Calu3 (cell line): ENCODE results near the gene SCAMP2. TPM values are rescaled to one million over a fixed set of nuclear protein-coding genes. Genes with fewer than 3 reads are reported as not detected.

ENCODE experiments used
- BruUV-seq: library from RNA; stranded (reverse); fragments of 400-500 nt; replicated peaks from 2 replicates; lab custom pipeline; 2021; lab: Mats Ljungman, UMichigan
- CTCF ChIA-PET: fragments of 300-600 bp; sonication (Branson Sonifier 250); formaldehyde crosslinking; loops from one replicate; lab custom pipeline; 2022; ENCODE audit warnings: antibody characterized with exemption; lab: Charles Lee
- DNase-seq: peaks from one replicate; pipeline ENCODE4 v3.0.0; 2022
- H3K27ac Mint-ChIP-seq: one replicate; pipeline ENCODE4 v1.8.0; 2022; ENCODE audit warnings: mixed read lengths; ENCODE audit not compliant: unreplicated experiment
- H3K27me3 Mint-ChIP-seq: one replicate; pipeline ENCODE4 v1.8.0; 2022; ENCODE audit warnings: mixed read lengths; ENCODE audit not compliant: unreplicated experiment
- H3K36me3 Mint-ChIP-seq: one replicate; pipeline ENCODE4 v1.8.0; 2022; ENCODE audit warnings: mild to moderate bottlenecking, moderate library complexity, mixed read lengths; ENCODE audit not compliant: insufficient read depth, unreplicated experiment
- H3K4me1 Mint-ChIP-seq: one replicate; pipeline ENCODE4 v1.8.0; 2022; ENCODE audit warnings: mild to moderate bottlenecking, low read depth, mixed read lengths; ENCODE audit not compliant: unreplicated experiment
- H3K4me3 Mint-ChIP-seq: one replicate; pipeline ENCODE4 v1.8.0; 2022; ENCODE audit warnings: mild to moderate bottlenecking, low read depth, moderate library complexity, mixed read lengths; ENCODE audit not compliant: unreplicated experiment
- H3K9me3 Mint-ChIP-seq: one replicate; pipeline ENCODE4 v1.8.0; 2022; ENCODE audit warnings: low read depth, mixed read lengths; ENCODE audit not compliant: unreplicated experiment
- intact Hi-C: fragments of 100-400 bp; cut with micrococcal nuclease; formaldehyde crosslinking; loops from one replicate; pipeline ENCODE4 v1.10.0; 2022; ENCODE audit not compliant: unreplicated experiment
- total RNA-seq: library from RNA; stranded (reverse); gene quantifications from 2 replicates; pipeline ENCODE4 v1.2.3, GENCODE V29; 2022
- TF ChIP-seq, protein P1 (sequence below): fragments of 200-600 bp; IDR thresholded peaks from one replicate; pipeline ENCODE4 v1.8.0; 2022; ENCODE audit warnings: antibody characterized with exemption; ENCODE audit not compliant: unreplicated experiment

SCAMP2 gene
- total RNA-seq, 1 experiment from 2014 or later: 114 TPM

DNA sequence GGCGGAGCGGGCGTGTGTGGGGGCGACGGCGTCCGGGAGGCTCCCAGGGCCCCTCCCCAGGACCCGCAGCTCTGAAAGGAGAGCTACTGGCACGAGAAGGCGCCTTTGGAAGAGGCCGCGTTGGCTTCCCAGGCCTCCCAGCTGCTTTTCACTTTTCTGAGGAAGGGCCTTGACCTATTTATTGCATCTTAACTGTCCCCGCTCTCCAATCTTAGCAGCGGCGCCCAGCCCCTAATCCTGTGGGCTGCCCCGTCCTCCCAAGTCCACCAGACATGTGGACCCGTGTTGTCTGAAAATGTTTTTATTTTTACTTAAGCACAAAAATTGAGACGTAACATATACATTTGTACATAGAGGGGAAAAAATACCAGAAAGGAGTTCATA is 29.7 kb downstream of the SCAMP2 start:
- TF ChIP-seq, protein P1, sequence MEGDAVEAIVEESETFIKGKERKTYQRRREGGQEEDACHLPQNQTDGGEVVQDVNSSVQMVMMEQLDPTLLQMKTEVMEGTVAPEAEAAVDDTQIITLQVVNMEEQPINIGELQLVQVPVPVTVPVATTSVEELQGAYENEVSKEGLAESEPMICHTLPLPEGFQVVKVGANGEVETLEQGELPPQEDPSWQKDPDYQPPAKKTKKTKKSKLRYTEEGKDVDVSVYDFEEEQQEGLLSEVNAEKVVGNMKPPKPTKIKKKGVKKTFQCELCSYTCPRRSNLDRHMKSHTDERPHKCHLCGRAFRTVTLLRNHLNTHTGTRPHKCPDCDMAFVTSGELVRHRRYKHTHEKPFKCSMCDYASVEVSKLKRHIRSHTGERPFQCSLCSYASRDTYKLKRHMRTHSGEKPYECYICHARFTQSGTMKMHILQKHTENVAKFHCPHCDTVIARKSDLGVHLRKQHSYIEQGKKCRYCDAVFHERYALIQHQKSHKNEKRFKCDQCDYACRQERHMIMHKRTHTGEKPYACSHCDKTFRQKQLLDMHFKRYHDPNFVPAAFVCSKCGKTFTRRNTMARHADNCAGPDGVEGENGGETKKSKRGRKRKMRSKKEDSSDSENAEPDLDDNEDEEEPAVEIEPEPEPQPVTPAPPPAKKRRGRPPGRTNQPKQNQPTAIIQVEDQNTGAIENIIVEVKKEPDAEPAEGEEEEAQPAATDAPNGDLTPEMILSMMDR: no peak
- CTCF ChIA-PET: interaction anchor here (0.9 to 1.9 kb wide), 4 partner anchors 14 to 180 kb away, joined by 3 to 9 read pairs (median 4); partner anchors contain the start of gene PPCDC
- Mint-ChIP-seq H3K4me3 (peak overlapping the region; percentile 80), H3K27me3 (no peaks in the 10 kb centered on the region), H3K36me3 (peaks cover 60% of the 10 kb centered on the region), H3K27ac (peak overlapping the region; percentile 52), H3K4me1 (no peaks in the 10 kb centered on the region), H3K9me3 (no peaks in the 10 kb centered on the region)
- intact Hi-C loops: no loop called here
- BruUV-seq: TSS peak; percentile 82
- DNase-seq: no peak

DNA sequence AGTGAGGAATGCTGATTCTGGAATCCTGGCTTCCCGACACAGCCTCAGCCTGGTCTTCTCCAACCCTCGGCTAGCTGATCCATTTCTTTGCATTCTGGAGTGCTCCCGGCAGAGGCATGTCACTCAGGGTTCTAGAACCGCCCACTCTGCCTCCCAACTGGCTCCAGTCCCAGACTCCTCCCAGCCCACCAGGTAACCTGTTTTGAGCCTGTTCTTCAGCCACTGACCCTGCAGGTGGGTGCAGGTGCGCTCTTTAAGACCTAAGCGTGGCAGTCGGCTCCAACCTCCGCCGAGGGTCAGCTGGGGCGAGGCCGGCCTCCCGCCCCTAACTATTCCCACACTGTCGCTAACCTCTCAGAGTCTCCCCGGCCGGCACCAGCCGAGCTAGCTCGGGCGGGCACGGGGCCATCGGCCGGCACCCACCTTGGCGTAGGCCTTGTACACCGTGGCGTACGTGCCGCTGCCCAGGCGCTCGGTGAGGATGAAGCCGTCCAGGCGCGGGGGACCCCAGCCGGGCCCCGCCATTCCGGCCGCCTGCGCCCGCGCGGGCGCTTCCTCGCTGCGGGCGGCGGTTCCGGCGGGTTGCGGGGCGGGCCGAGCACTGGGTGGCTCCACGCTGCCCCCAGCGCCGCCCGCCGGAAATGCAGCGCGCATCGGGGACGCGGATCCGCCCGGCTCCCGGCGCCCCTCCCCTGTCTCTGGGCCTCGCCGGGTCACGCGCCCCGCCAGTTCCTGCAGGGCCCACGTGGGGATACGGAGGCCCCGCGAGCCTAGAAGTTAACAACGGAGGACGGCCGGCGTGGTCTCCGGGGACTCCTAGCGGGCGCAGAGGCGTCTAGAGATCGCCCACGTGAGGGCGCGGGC is 30.4 kb downstream of the SCAMP2 start, which contains the start of gene ULK3:
TSS of gene ULK3 (minus strand) at position 576 of the 864 bp plus-strand sequence. CDS start at position 525, 51 bp downstream.
- TF ChIP-seq, protein P1: peak; percentile 88
- Mint-ChIP-seq H3K4me3 (peak within 1 kb of the TSS; percentile 80), H3K4me1 (no peaks in the 10 kb centered on the region), H3K27ac (peak within 1 kb of the TSS; percentile 52), H3K9me3 (no peaks in the 10 kb centered on the region), H3K36me3 (peaks cover 55% of the 10 kb centered on the region), H3K27me3 (no peaks in the 10 kb centered on the region)
- intact Hi-C loops: no loop called here
- CTCF ChIA-PET: interaction anchor here (0.6 to 1.9 kb wide), 8 partner anchors 14 to 181 kb away, joined by 3 to 9 read pairs (median 3); partner anchors contain the start of gene PPCDC
- DNase-seq: peak; percentile 96
- BruUV-seq: no TSS peak

DNA sequence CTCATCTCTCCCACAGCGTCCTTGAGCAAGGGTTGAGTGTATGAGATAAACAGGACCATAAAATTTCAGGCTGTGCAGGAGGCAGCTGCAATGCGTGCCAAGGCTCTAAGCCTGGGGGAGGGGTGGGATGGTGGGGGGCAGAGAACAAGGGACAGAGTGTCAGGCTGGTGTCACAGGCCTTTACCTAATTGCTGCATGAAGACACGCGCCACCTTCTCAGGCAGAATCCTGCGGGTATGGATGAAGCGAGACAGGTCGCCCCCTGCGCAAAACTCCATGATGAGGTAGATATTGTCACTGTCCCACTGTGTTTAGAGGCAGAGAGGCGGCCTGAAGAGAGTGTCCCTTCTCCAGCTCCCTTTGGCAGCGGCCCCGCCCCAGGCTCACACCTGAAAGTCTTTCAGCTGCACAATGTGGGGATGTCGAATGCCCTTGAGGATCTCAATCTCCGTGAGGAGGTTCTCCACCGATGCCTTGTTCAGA is 31.2 kb downstream of the SCAMP2 start:
- DNase-seq: no peak
- TF ChIP-seq, protein P1: no peak
- Mint-ChIP-seq H3K4me3 (peak overlapping the region; percentile 80), H3K4me1 (no peaks in the 10 kb centered on the region), H3K9me3 (no peaks in the 10 kb centered on the region), H3K27me3 (no peaks in the 10 kb centered on the region), H3K36me3 (peaks cover 46% of the 10 kb centered on the region), H3K27ac (peak overlapping the region; percentile 52)
- CTCF ChIA-PET: interaction anchor here (0.5 to 1.9 kb wide), 5 partner anchors 15 to 73 kb away, joined by 3 to 9 read pairs (median 4); no protein-coding TSS in a partner anchor
- intact Hi-C loops: no loop called here
- BruUV-seq: TSS peak; percentile 16

DNA sequence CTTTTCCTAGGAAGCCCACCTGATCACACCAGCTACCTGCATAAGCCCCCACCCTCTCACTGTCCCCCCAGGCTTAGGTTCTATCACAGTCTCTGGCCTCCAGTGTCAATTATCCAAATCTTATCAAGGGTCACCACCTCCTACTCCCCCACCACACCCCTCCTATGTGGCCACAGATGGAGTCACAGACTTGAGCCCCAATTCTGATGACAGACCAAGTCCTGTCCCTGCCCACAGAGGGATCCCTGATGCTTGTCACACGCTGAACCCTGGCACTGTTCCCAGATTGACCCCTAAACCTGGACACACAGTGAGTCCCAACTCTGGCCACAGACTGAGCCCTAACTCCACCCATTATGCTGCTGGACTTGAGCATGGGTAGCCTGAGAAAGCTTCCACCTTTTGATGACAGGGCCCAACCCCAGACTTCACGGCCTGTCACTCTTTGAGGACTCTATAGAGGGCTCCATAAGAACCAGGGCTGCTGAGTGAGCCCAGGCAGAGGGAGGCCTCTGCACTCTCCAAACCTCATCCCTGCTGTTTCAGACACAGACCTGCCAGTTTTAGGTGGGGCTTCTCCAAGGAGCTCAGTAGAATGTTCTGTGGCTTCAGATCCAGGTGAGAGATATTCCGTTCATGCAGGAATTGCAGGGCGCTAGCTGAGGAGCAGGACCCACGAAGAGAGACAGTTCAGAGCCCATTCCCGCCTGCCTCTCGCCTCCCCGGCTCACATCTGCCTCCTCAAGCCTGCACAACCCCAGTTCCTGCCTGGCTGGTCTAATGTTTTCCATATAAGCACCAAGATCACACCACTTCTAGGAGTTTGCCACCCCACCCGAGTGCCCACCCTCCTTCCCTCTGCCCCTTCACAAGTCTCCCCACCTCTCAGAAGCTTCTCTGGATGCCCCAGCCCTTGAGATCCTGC is 32.1 kb downstream of the SCAMP2 start:
- TF ChIP-seq, protein P1: no peak

More for the DNA sequence above, 32.1 kb downstream of the SCAMP2 start:
- peaks cover 39% of the 10 kb centered on the region for H3K36me3 Mint-ChIP-seq
- H3K4me1 Mint-ChIP-seq: no peaks in the 10 kb centered on the region
- intact Hi-C loops: no loop called here
- no peak for DNase-seq
- H3K4me3 Mint-ChIP-seq: peak overlapping the region; percentile 80
- no TSS peak for BruUV-seq
- no peak overlapping the region for H3K27ac Mint-ChIP-seq
- H3K27me3 Mint-ChIP-seq: no peaks in the 10 kb centered on the region
- CTCF ChIA-PET: interaction anchor here (0.5 to 0.9 kb wide), 3 partner anchors 10 to 38 kb away, joined by 3 to 5 read pairs (median 4); no protein-coding TSS in a partner anchor
- no peaks in the 10 kb centered on the region for H3K9me3 Mint-ChIP-seq
